ENCODE data around the gene AFAP1L2. TPM values are rescaled to one million over a fixed set of nuclear protein-coding genes. Genes with fewer than 3 reads are reported as not detected.

Gene AFAP1L2
- polyA plus RNA-seq, 1 experiment = 0.22 TPM

DNA sequence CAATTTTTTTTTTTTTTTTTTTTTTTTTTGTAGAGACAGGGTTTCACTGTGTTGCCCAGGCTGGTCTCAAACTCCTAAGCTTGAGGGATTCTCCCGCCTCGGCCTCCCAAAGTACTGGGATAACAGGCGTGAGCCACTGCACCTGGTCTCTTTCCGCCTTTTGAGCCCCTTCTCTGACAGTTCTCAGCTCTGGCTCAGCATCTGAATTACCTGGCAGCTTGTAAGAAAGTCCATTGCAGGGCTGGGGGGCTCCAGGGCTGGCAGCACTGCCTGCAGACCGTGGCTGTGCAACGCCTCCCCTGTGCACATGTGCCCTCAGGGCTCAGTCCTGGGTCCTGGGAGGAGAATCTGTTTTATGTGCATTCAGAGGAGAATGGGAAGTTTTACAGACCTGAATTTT is 127.6 kb downstream of the AFAP1L2 start:
- ChIA-PET POLR2A (no interaction called here), CTCF (interaction anchor here (2.2 to 2.3 kb wide), 2 partner anchors 11 to 27 kb away, joined by 7 to 11 read pairs; no protein-coding TSS in a partner anchor)
- Histone ChIP-seq H3K27me3 (ENCODE audit: control insufficient read depth, insufficient read depth, low read length) (peaks cover 9% of the 10 kb centered on the region), H3K36me3 (ENCODE audit: control insufficient read depth, insufficient read depth, low read length) (no peaks in the 10 kb centered on the region), H3K4me3 (ENCODE audit: low read depth, low read length) (no peak overlapping the region)
- DNase-seq (ENCODE audit: low read depth) = no peak
- TF ChIP-seq, protein P1, sequence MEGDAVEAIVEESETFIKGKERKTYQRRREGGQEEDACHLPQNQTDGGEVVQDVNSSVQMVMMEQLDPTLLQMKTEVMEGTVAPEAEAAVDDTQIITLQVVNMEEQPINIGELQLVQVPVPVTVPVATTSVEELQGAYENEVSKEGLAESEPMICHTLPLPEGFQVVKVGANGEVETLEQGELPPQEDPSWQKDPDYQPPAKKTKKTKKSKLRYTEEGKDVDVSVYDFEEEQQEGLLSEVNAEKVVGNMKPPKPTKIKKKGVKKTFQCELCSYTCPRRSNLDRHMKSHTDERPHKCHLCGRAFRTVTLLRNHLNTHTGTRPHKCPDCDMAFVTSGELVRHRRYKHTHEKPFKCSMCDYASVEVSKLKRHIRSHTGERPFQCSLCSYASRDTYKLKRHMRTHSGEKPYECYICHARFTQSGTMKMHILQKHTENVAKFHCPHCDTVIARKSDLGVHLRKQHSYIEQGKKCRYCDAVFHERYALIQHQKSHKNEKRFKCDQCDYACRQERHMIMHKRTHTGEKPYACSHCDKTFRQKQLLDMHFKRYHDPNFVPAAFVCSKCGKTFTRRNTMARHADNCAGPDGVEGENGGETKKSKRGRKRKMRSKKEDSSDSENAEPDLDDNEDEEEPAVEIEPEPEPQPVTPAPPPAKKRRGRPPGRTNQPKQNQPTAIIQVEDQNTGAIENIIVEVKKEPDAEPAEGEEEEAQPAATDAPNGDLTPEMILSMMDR (IDR thresholded peaks at IDR 0.05; ENCODE audit: insufficient read depth, low read depth, low read length) = no peak

DNA sequence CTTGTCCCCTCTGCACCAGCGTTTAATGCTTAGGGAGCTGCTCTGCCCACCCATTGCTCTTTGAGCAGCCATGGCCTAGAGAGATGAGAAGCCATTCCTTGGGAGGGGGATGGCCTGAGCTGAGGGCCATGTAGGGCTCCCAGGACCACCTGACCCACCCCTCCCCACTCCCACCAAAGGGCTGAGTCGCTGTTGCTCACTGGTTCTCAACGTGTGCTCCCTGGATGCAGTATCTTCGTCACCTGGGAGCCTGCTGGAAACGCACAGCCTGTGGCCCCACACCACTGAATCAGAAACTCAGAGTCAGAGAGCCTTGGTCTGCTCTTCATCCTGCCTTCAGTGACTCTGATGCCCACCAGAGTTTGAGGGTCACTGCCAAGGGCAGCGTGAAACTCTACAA is 128.2 kb downstream of the AFAP1L2 start:
- H3K36me3 ChIP-seq (ENCODE audit: control insufficient read depth, insufficient read depth, low read length) = no peaks in the 10 kb centered on the region
- ChIA-PET POLR2A (no interaction called here), CTCF (interaction anchor here (2.2 kb wide), 1 partner anchor 27 kb away, joined by 11 read pairs; no protein-coding TSS in a partner anchor)
- H3K27me3 ChIP-seq (ENCODE audit: control insufficient read depth, insufficient read depth, low read length) = peaks cover 9% of the 10 kb centered on the region
- no peak overlapping the region for H3K4me3 ChIP-seq (ENCODE audit: low read depth, low read length)
- DNase-seq (ENCODE audit: low read depth) = no peak
- TF ChIP-seq, protein P1 (IDR thresholded peaks at IDR 0.05; ENCODE audit: insufficient read depth, low read depth, low read length) = no peak

DNA sequence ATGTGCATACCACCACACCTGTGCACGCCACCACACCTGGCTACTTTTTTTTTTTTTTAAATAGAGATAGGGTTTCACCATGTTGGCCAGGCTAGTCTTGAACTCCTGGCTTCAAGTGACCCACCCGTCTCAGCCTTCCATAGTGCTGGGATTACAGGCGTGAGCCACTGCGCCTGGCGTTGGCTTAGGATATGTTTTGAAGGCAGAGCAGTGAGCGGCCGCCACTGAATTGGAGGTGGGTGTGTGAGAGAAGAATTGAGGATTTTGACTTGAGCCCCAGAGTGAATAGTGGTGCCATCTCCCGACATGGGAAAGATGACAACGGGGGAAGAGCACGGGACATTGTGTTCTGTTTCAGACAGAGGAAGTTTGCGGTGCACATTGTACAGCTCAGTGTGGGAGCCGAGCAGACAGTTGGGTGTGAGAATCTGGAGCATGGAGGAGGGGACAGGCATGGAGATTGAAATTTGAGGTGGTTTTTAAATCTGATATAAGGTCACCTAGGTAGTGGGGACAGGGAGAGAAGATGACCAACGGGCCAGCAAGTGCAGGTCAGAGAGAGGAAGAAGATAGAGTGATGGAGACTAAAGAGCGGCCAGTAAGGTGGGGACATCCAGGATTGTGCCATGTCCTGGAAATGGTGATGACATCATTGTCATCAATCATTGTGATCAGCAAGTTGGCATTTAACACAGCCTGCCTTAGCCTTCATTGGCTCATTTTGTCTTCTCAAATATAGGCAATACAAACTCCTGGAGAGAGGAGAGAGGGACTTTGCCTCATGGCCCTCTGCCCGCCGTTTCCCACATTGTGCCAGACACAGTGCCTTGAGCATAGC is 129.5 kb downstream of the AFAP1L2 start:
- TF ChIP-seq, protein P1 (IDR thresholded peaks at IDR 0.05; ENCODE audit: insufficient read depth, low read depth, low read length) = no peak
- Histone ChIP-seq H3K4me3 (ENCODE audit: low read depth, low read length) (no peak overlapping the region), H3K36me3 (ENCODE audit: control insufficient read depth, insufficient read depth, low read length) (no peaks in the 10 kb centered on the region), H3K27me3 (ENCODE audit: control insufficient read depth, insufficient read depth, low read length) (peaks cover 9% of the 10 kb centered on the region)
- ChIA-PET CTCF (no interaction called here), POLR2A (no interaction called here)
- no peak for DNase-seq (ENCODE audit: low read depth)

DNA sequence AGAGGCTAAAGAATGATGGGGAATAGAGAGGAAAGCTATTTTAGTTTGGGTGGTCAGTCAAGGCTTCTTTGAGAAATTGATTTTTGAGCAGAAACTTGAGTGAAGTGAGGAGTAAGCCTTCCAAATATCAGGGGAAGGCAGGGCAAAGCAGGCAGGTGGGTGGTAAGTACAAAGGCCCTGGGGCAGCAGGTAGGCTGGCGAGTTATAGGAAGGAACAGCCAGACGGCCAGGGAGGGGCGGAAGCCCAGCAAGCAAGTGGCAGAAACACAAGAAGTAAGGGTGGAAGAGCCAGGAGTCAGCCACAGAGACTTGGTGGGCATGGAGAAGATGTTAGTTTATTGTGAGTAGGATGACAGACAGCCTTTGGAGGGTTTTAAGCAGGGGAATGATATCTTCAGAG is 130.4 kb downstream of the AFAP1L2 start:
- TF ChIP-seq, protein P1 (IDR thresholded peaks at IDR 0.05; ENCODE audit: insufficient read depth, low read depth, low read length) = no peak
- DNase-seq (ENCODE audit: low read depth) = no peak
- no peaks in the 10 kb centered on the region for H3K36me3 ChIP-seq (ENCODE audit: control insufficient read depth, insufficient read depth, low read length)
- ChIA-PET POLR2A (no interaction called here), CTCF (interaction anchor here (1.2 kb wide), 1 partner anchor 30 kb away, joined by 4 read pairs; no protein-coding TSS in a partner anchor)
- peaks cover 8% of the 10 kb centered on the region for H3K27me3 ChIP-seq (ENCODE audit: control insufficient read depth, insufficient read depth, low read length)
- H3K4me3 ChIP-seq (ENCODE audit: low read depth, low read length) = no peak overlapping the region

DNA sequence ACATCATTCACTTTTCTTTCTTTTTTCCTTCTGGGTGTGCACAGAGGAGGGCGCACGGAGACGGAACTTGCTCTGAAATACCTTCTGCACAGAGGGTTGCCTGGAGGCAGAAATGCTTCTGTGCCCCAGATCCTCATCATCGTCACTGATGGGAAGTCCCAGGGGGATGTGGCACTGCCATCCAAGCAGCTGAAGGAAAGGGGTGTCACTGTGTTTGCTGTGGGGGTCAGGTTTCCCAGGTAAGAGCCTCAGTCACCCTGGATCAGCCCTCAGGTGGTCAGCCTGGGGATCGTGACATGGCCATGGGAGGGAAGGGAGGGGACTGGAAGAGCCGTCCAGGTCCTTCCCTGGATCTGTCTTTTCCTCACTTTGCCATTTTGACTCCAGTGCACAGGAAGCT is 131.6 kb downstream of the AFAP1L2 start:
- CTCF ChIA-PET = interaction anchor here (1.2 to 1.4 kb wide), 2 partner anchors 31 to 32 kb away, joined by 4 to 10 read pairs; no protein-coding TSS in a partner anchor
- POLR2A ChIA-PET = no interaction called here
- no peak for DNase-seq (ENCODE audit: low read depth)
- TF ChIP-seq, protein P1 (IDR thresholded peaks at IDR 0.05; ENCODE audit: insufficient read depth, low read depth, low read length) = no peak
- Histone ChIP-seq H3K27me3 (ENCODE audit: control insufficient read depth, insufficient read depth, low read length) (peaks cover 3% of the 10 kb centered on the region), H3K36me3 (ENCODE audit: control insufficient read depth, insufficient read depth, low read length) (no peaks in the 10 kb centered on the region), H3K4me3 (ENCODE audit: low read depth, low read length) (no peak overlapping the region)

All from BJ (cell line).